ENCODE measurements around the gene FRYL.
"Not testable (repeated sequence)": the region's sequence is repeated elsewhere in the genome, so short reads cannot be mapped to it uniquely, and the experiment has no call there.

The FRYL gene

GRCh38 chr4:48653217-48654014 is 126.7 kb downstream of the FRYL start:
- no peak for DNase-seq

- DNase-seq, result no peak
Observed at GRCh38 chr4:48651914-48652313, 128.2 kb downstream of the FRYL start.

DNA sequence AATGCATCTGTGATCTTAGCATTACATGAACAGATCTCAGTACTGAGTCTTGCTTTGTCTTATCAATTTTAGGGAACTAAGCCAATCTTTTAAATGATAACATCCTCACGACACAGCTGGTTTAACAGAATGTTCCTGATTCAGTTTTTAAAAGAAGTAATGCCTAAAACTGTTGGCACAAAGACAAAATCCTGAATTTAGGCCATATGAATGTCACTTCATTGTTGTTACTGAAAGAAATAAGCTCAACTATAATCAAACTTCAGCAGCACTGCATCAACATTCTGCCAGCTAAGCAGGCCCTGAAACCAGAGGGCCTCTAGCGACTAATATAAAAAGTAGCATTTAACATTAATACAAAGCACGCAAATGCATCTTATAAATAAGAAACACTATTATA is 130.6 kb downstream of the FRYL start:
- no peak for DNase-seq

- no peak for DNase-seq
Observed at GRCh38 chr4:48645225-48645794, 134.8 kb downstream of the FRYL start.

- no peak for DNase-seq
Observed at GRCh38 chr4:48642421-48643374, 137.4 kb downstream of the FRYL start.

GRCh38 chr4:48641401-48641800 is 138.7 kb downstream of the FRYL start:
- DNase-seq, result no peak

- no peak for DNase-seq
Observed at GRCh38 chr4:48640699-48641098, 139.4 kb downstream of the FRYL start.

DNA sequence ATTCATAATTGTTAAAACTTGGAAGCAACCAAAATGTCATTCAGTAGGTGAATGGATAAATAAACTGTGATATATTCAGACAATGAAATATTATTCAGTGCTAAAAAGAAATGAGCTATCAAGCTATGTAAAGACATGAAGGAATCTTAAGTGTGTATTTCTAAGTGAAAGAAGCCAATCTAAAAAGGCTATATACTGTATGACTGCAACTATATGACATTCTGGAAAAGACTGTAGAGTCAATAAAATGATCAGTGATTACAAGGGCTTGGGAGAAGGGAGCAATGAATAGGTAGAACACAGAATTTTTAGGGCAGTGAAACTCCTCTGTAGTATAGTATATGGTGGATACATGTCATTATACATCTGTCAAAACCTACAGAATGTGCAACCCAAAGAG is 139.9 kb downstream of the FRYL start:
- DNase-seq, result no peak

DNA sequence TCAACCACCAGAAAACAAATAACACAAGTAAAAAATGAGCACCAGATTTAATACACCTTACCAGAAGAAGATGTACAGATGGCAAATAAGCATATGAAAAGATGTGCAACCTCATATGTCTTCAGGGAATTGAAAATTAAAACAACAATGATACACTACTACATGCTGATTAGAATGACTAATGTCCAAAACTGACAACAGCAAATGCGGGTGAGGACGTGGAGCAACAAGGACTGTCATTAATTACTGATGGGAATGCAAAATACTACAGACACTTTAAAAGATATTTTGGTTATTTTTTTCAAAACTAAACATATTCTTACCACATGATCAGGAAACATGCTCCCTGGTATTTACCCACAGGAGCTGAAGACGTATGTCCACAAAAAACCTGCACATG is 140.3 kb downstream of the FRYL start:
- no peak for DNase-seq

GRCh38 chr4:48638586-48638985 is 141.5 kb downstream of the FRYL start:
- not testable (repeated sequence) for DNase-seq

- no peak for DNase-seq
Observed at GRCh38 chr4:48636911-48637310, 143.2 kb downstream of the FRYL start.

DNA sequence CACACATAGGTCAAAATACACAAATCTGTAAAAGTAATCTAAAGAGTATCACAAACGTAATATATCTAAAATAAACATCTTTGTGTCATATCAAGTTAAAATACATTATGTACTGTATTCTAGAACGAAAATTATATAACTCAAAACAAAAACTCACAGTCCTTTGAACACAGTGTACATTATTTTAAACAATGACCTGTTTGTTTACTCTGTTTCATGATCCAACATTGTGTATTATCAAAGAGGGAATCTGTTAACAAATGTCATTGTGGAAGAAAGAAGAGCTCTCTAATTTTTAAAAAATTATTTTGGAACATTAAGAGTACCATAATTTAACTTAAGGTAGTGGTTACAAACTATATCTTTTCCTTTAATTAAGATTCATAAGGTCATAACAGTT is 144.1 kb downstream of the FRYL start:
- no peak for DNase-seq

- DNase-seq, result no peak
Observed at GRCh38 chr4:48635310-48635709, 144.8 kb downstream of the FRYL start.

DNA sequence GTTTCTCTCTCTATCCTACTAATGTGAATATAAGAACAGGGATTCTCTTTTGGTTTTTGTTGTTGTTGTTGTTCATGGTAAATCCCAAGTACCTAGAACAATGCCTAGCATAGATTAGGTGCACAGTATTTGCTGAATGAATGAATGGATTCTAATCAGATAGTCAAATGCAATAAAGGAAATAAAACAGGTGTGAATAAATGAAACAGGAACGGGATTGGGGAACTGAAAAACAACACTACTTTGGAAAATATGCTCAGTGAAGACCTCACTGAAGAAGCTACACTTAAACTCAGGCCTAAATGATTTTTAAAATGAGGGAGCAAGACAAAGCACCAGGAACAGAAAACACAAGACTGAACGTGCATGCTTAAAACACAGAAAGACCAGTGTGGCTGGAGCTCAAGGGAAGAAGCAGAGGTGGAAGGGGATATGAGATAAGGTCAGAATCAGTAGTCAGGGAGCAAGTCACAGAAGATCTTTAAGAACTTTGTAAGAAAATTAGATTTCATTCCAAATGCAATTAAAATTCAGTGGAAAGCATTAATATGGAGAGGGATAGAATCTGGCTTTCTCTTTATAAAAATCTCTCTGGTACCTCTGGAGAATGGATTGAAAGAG is 145.3 kb downstream of the FRYL start:
- DNase-seq, result no peak

DNA sequence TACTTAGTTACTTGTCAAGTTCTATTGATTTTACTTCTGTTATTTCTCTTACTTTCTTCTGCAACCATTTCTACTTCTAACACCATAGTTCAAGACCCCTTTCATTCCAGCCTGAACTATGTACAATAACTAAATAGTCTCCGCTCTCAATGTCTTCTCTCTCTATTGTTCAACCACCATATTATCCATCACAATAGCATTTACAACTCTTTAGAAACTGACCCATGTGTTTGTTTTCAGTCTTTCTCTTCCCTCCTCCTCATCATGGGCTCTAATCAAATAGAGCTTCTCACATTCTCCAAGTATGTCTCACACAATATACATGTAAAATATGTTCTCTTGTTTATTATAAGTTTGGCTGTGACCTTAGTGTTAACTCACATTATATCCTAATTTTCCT is 146.4 kb downstream of the FRYL start:
- DNase-seq, result no peak

- peak; percentile 6 for DNase-seq
Observed at GRCh38 chr4:48629458-48629857, 150.6 kb downstream of the FRYL start.

DNA sequence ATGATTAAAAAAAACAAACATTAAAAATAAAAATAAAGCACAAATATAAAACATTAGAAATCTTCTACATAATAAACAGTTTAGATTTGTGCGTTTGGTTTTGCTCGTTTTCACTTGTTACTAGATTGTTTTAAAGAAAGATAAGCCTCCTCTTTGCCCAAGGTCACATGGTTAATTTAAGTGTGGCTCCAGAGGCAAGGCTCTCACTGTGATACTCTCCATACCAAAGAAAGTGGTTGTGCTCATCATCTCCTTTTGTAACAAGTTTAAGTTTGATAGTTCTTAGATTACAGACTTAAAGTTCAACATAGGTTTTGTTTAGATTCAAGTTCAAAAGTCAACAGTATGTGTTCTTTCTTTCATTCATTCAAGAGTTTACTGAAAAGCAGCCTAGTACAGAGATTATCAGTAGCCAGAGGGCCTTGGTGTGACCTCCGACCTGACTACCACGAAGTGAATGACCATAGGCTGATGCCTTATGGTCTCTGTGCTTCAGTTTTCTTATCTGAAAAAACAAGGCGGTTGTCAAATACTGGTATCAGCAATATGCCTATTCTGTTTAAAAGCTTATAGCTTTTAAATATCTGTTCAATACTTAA is 156.8 kb downstream of the FRYL start:
- no peak for DNase-seq

- DNase-seq, result no peak
Observed at GRCh38 chr4:48620831-48621230, 159.2 kb downstream of the FRYL start.

DNA sequence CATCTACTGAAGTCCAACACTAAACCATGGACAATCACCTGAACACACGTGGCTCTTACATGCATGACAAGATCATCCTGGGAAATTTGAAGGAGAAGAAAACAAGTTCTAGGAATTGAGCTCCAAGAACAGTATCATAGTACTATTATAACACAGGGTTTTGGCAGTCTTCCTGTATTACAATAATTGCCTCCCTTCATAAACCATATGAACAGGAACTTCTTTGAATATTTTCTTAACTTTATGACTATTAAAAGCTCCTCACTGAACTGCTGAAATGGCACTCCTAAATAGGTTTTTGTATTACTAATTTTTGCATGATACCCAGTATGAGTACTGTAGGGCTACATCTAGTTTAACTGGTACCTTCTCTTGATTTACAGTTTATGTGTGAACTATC is 160.0 kb downstream of the FRYL start:
- no peak for DNase-seq

DNA sequence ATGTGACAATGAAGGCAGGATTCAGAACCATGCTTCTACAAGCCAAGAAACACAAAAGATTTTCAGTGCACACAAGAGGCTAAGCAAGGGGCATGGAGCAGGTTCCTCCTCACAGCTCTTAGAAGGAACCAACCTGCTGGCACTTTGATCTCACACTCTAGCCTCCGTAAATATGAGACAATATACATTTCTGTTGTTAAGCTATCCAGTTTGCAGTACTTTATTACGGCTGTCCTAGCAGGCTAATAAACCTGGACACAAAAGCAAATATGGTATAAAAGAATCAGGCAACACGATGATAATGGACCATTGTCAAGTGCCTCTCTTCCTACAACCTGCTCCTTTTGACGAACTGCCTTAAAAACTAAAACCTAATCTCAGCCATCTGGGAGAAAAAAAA is 175.6 kb downstream of the FRYL start:
- DNase-seq, result no peak

GRCh38 chr4:48604041-48604440 is 176.0 kb downstream of the FRYL start:
- DNase-seq, result no peak

DNA sequence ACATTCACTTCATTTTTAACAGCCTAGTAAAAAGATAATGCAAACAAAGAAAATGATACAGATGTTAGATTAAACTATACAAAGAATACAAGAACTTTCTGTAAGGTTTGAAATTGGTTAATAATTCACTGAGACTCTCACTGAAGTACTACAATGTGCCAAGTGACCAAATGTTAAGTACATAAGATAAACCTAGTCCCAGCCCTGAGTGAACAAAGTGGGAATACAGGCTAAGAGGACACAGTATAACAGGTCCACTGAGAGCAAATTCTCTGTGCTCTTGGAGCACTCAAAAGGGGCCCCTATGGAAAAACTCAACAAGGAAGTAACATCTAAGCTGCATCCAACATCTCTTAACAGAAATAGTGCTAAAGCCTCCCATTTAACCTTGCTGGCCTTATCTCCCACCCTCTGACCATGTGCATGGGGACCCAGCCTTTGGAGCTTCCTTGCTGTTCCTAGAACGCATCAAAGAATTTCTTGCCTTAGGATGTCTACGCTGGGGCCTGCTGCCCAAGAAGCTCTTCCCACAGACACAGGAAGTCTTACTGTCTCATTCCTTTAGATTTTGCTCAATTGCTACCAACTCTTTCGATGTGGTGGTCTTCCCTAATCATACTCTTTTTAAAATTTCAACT is 176.6 kb downstream of the FRYL start:
- no peak for DNase-seq
